Effector CD4-positive, alpha-beta T cell (primary cell): ENCODE measurements around the gene DSCAML1.

ENCODE experiments used
- DNase-seq: peaks from one replicate; pipeline ENCODE4 v3.0.0-alpha.2; 2020

Gene DSCAML1

GRCh38 chr11:117750916-117751662, 45.9 kb downstream of the DSCAML1 start:
- DNase-seq, result no peak

GRCh38 chr11:117750357-117750756, 46.7 kb downstream of the DSCAML1 start:
- DNase-seq, result no peak

- no peak for DNase-seq
These were observed 47.5 kb downstream of the DSCAML1 start for GRCh38 chr11:117749541-117749910.

DNA sequence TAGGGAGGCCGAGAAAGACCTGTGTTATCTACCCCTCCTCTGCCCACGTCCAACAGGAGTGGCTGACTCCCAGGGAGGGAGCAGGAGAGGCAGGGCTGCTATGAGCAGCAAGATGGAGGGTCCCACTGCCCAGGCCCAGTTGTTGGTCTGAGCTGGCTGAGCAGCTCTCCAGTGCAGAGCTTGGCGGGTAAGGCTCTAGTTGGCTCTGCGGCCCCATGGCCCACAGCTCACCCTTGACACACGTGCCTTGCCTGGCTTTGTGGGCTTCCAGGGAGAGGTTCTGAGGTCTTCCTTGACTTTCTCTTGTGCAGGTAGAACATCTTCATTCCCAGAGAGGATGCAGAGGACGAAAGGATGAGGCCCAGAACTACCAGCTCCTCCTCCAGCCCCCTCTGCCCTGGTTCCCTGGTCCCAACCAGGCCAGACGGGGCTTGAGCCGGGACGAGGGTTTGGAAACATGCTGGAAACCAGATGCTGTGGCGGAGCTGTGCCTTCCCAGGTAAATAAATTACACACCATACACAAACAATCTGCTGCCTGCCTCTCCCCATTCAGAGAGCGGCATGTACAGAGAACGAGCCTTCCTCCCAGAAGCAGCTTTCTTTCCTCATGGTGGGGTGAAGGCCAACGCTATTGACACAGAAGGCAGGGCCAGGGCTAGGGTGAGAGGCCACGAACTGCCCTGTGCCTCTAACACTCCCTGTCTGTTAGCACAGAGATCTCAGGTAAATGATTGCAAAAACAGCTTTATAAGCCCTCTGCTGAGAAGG, 48.1 kb downstream of the DSCAML1 start:
- no peak for DNase-seq

DNA sequence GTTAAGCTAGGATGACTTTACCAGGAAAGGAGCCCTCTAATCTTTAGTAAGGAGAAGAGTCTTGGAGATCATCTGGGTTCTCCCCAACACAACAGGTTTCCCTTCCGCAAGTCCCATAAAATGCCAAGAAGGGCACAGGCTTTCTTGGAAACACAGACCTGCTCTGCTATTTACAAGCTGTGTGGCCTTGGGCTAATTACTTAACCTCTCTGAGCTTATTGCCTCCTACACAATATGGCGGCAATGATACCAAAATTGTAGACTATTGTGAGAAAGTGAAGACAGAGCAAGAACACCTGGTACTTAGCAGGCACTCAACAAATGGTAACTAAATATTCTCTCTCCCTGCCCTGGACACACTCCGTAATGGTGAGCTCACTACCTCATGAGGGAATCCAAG, 49.1 kb downstream of the DSCAML1 start:
- DNase-seq, result no peak

- no peak for DNase-seq
These were observed 51.7 kb downstream of the DSCAML1 start for GRCh38 chr11:117745346-117745745.

- DNase-seq, result no peak
These were observed 52.4 kb downstream of the DSCAML1 start for GRCh38 chr11:117744471-117745150.

- DNase-seq, result no peak
These were observed 53.7 kb downstream of the DSCAML1 start for GRCh38 chr11:117743121-117743815.

- no peak for DNase-seq
These were observed 58.6 kb downstream of the DSCAML1 start for GRCh38 chr11:117738246-117738957.

DNA sequence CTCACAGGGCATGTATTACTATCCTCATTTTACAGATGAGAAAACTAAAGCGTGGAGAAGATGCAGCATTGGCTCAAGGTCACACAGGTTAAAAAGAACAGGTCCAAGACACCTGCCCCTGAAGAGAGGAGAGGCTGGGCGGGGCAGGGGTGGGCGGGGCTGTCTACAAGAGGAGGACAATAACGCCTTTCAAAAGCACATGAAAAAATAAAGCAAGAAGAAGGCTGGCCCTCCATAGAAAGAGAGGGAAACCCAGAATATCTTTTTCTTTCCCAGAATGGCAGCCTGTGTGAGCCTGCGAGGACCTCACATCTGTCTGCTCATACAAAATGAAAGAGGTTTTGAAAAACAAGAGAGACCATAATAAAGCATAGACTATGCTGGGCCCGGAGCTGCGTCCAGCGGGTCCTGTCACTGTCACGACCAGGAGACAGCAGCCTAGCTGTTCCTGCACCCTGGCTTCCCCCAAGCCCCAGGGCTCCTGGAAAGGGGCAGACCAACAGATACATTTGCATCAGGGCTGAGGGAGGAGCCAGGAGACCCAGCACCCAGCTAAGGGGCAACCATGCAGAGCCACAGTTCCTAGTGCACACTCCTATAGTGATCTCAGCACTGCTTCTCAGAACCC, 61.6 kb downstream of the DSCAML1 start:
- no peak for DNase-seq

GRCh38 chr11:117734601-117735024, 62.4 kb downstream of the DSCAML1 start:
- no peak for DNase-seq

DNA sequence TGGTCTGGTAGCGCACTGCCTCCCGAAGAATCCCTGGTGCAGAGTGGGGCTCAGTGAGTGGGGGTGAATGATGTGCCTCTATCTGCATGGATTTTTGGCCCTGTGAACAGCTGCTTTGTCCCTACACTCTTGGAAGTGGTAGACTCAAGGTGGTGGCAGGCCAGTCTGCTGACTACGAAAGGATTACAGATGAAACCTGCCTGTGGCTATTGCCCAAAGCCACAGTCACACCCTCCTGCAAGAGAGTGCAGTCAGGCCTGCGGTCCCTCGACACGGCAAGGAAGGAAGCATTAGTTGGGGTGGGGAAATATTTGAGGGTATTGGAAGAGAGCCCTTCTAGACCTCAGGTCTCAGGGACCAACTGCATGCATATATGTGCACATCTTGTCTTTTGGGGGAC, 63.7 kb downstream of the DSCAML1 start:
- no peak for DNase-seq

DNA sequence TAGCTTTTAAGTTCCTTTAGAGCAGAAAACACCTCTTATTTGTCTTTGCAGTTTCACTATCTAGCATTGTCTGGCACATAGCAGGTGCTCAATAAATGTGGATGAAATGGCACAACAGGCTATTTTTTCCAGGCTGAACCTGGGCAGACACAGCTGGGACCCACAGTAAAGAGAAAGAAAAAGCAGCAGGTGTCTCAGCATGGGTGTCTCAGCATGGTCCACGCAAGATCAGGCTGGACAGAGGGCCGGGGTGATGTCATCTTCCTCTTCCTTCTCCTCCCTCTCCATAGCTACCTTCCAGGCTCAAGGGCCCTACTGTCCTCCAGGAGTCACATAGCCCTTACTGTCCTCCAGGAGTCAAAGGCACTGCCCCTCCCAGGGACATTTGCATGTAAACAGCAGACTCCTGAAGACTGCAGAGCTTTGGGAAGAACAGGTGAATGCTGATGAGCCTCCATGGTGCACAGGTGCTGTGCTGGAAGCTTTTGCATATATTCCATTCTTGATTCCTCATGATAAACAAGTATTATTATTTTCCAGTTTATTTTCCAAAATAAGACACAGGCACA, 65.2 kb downstream of the DSCAML1 start:
- DNase-seq, result no peak

DNA sequence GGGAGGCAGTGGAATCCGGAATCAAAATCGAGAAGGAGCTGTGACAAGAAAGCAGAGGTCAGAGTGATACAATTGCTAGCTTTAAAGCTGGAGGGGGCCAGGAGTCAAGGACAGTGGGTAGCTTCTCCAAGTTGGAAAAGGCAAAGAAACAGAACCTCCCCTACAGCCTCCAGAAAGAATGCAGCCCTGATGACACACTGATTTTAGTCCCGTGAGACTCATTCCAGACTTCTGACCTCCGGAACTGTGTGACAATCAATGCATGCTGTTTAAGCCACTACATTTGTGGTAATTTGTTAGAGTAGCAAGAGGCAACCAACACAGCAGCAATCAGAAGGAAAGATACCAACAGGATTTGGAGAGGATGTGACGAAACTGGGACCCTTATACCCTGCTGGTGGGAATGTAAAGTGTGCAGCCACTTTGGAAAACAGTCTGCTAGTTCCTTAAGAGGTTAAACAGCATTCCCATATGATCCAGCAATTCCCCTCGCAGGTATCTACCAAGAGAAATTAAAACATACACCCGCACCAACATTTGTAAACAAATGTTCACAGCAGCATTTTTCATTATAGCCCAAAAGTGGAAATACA, 66.7 kb downstream of the DSCAML1 start:
- DNase-seq, result no peak

DNA sequence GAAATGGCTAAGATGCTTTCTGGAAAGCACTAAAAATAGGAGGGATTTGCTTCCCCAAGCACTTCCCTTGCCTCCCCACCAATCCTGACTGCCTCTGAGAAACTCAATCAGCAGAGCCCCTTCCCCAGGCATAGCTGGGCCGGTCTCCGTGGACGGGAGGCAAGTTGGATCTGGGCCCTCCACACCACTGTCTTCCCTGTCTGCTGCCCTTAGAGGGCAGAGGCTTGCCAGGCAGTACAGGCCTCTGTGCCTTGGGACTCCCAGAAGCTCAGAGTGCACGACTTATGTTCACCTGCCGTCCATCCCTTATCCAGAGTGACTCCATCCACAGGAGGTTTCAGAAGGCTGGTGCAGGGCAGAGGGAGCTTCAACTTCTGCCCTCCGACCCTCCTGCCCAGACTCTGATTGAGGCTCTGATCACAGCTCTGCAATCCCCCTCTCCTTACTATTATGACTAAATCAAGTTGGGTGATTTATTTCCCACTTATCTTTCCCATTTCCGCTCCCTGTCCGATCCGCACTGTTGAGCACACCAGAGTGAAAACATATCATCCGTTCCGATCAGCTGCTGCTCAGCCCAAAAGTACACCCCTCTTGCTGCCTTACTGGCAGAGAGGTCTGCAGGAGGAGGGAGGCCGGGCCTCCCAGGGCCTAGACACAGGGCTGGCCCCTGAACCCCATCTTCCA, 71.8 kb downstream of the DSCAML1 start:
- DNase-seq, result no peak

DNA sequence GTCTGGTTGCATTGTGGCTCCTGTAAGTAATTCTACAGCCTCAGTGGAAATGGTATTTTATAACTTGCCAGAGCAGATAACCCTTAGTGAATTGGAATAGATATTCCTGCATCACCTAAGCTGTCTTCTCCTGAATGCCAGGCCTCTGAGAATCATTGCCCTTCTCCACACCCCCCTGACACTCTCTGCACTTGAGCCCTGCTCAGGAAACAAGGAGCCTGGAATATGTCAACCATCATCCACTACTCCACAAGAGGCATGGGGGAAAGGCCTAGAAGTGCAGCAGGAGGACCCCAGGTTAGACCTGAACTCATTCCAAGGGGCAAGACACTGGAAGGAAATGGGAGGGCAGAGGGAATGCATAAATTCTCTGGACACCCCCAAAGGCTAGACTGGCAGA, 72.4 kb downstream of the DSCAML1 start:
- no peak for DNase-seq

GRCh38 chr11:117724104-117724503, 72.9 kb downstream of the DSCAML1 start:
- no peak for DNase-seq

- DNase-seq, result no peak
These were observed 73.6 kb downstream of the DSCAML1 start for GRCh38 chr11:117723277-117724024.

DNA sequence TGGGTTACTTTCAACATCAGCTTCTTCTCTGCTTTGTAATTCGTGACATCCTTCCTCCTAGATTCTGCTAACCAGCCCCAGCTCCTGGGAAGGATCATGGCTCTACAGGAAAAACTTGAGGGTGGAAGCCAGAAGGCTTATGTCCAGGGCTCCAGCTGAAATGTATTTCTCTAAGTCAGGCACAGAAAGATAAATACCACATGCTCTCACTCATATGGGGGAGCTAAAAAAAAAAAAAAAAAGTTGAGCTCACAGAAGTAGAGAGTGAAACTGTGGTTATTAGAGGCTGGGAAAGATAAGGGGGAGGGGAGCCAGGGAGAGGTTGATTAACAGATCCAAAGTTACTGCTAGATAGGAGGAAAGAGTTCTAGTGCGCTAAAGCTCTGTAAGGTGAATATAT, 74.9 kb downstream of the DSCAML1 start:
- DNase-seq, result no peak

- DNase-seq, result no peak
These were observed 76.9 kb downstream of the DSCAML1 start for GRCh38 chr11:117720061-117720511.
